Activated gamma-delta T cell treated with anti-CD3 and anti-CD28 coated beads, Interleukin-2, amount 50 U/mL, for 16 hours (primary cell): ENCODE measurements around the gene AURKAIP1.

Experiments used
- DNase-seq: peaks from one replicate; pipeline ENCODE4 v3.0.0-alpha.2; 2020; ENCODE audit warnings: low read depth

Gene AURKAIP1

DNA sequence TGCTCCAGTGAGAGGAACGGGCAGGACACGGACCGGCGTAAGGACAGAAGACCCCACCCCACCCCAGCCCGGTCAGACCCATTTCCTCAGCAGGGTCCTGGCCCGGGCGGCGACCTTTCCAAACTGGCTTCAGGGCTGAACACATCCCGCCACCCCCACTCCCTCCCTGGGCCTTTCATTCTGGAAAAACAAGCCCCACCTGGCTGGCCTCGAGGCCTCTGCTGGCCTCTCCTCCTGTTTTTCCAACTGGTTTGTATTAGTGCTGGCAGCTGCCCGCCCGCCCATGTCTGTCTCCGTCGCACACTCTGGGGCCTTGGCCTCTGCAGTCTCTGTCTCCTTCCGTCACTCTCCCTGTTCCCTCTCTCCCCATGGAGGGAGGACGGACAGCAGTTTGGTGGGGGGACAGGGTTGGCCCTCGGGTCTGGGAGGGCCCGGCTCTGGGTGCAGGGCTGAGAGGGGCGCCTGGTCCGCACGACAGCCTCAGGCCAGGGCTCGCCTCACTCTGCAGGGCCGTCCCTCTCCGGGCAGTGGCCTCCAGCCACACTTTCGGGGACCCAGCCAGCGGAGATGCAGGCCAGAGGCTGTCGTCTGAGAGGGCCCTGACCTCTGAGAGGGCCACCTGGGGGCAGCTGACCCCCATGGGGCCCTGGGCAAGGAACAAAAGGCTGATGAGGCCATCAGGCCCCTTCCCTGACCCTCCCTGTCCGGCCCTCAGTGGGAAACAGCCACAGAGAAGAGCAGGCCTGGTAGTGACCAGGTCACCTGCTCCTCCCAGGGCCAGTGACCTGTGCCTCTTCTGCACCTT, 15.1 kb downstream of the AURKAIP1 start:
- DNase-seq = no peak

DNA sequence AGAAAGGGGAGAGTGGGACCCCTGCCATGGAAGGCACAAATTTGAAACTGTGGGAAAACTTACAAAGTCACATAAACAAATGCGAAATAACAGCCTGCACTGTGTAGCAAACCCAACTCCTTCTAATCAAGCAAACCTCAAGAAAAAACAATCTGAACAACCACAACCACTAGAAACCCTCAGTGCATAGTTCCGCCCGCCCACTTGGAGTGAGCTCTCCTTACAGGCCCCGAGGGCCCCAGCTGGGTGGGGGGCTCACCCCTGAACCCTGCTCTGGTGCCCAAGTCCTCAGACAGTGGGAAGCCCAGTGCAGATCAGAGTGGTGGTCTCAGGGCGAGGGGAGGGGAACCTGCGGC, 15.7 kb downstream of the AURKAIP1 start:
- DNase-seq = no peak

DNA sequence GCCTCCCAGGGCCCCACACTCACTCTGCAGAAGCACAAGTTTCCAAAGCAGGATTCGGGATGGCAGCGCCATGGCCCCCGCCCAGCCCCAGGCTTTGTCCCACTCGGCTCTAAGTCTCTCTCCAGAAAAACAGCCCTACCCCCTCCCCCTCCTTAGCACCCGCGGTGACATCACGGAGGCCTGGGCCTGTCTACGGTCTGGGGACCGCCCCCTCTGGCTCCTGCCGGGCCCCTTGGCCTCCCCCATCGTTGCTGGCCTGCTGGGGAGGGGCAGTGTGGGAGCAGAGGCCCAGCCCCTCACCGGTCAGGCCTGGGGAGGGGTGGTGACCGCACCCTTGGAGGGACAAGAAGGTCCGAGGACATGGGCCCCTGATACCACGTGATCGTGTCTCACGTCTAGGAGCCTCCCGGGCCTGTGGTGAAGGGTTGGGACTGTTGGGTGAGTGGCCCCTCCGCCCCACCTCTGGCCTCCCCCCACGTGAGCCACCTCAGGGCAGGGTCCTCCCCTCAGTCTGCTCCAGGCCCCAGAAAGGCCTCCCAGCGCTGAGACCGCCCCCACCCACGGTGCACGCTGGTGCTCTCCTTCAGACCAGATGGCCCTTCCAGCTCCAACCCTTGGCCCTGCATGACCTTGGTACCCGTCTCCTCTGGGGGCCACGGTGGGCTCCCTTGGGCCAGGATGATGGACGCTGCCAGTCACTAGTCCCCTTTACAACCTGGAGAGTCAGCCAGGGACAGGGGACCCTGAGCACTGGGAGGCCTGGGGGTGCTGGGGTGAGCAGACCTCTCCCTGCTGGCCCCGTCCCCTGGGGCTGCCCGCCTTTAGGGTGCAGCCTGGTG, 16.4 kb downstream of the AURKAIP1 start, which contains the start of gene MXRA8:
Gene MXRA8 (minus strand): TSS at position 123 of the 839 bp plus-strand sequence. CDS start 51 bp downstream, at position 72.
- DNase-seq = no peak

DNA sequence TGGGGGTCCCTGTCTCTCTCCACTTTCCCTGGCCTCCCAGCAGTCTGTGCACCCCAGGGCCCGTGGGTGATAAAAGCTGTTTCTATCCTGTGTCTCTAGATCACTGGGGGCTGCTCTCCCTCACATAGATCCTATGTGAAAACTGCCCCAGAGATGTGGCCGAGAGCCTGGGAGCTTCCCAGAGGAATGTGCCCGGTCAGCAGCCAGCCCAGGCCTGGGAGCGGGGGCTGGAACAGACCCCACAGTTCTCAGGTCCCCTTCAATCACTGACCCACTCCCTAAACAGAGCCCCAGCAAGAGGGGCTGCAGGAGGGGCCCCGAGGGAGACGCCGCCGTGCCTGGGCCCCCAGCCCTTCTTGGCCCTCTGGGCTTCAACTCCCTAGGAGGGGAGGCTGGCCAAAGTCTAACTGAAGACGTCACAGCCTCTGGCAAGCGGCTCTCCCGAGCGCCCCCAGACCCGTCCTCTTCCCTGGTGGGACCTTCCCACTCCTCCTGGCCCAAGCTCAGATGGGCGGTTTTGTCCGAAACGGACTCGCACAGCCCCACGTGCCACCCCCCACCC, 17.1 kb downstream of the AURKAIP1 start:
- no peak for DNase-seq

DNA sequence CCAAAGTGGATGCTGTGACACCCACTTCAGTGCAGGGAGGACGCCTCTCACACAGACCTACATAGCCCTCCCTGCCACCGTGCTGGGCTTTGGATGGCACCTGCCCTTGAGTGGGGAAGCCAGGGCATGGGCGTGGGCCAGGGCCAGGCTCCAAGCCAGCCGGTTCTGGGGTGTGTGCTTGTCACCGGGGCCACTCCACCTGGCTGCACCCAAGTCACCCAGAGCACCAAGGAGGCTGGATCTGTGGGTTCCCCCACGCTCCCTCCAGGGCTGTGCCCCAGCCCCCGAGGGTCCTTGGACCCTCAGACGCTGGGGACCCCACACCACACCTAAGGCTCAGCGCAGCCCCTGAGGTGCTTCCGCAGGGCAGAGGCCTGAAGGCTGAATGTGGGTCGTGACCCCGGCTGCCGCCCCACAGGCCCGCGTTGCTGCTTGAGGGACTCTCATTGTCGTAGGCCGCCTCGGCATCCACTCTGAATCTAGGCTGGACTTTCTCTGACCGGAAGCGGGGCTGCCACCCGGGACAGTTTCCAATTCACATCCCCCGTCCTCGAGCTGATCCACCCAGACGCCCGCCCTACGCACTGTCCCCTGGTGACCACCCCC, 18.1 kb downstream of the AURKAIP1 start:
- DNase-seq = no peak

DNA sequence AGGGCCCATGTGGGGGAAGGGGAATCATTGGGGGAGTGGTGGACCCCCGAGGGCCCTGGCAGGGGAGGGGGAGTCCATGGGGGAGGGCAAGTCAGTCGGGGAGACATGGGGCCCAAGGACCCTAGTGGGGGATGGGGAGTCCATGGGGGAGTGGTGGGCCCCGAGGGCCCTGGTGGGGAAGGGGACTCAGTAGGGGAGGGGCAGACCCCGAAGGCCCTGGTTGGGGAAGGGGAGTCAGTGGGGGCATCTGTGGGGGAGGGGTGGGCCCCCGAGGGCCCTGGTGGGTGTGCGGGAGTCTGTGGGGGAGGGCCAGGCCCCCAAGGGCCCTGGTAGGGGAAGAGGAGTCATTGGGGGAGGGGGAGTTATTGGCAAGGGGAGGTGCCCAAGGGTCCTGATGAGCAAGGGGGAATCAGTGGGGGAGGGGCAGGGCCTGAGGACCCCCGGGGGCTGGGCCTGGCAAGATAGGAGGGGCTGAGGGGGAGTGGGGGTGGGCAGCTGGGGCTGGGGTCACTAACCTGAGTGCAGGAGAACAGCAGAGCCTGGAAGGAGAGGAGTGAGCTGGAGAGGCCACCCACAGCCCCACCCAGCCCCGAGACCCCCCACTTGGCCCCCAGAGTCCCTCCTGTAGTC, 18.7 kb downstream of the AURKAIP1 start:
- no peak for DNase-seq

DNA sequence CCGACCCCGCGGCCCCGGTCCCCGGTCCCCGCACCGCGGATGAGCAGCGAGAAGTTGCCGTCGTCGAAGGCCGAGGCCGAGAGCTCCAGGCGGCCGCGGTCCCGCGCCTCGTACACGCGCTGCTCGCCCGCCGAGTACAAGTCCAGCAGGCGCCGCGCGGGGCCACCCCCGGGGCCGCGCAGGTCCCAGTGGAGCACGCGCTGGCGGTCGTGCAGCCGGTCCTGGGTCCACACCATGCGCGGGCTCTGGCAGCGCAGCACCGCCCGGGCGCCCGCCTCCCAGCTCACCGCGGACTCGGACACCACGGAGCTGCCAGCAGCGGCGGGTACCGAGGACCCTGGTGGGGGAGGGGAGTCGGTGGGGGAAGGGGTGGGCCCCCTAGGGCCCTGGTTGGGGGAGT, 19.6 kb downstream of the AURKAIP1 start:
- no peak for DNase-seq

DNA sequence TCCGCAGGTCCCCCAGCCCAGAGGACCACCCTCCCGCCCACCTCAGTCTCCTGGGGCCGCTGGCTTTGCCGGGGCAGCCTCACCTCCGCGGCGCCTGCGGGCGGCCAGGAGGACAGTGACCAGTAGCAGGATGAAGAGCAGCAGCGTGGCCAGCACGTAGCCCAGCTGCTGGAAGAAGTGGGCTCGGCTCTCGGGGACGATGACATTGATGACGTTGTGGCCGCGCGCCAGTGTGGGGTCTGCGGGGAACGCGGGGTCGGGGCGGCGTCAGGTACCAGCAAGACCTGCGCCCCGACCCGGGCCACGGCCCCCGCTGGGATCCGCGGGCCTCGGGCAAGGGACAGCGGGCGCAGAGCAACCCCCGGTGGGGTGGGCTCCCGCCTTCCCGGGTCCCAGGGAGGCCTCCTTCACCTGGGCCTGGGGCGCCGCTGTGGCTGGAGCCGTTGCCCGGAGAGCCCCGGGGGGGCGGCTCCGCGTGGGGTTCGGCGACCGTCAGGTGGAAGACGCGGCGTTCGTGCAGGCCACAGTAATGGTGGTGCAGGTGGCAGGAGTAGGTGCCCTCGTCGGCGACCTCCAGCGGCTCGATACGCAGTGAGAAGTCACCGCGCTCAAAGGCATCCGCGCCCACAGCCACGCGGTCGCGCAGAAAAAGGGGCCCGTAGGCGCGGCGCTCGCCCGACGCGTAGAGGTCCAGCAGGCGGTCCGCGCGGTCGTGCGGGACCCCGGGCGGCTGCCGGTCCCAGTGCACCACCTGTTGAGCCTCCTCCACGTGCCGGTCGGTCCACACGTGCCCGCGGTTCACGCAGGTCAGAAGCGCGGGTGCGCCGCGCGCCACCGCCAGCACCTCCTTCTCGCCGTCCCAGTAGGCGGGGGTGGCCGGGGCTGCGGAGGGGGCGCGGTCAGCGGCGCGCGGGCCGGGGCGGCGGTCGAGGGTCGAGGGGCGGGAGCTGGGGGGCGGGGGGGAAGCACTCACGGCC, 20.4 kb downstream of the AURKAIP1 start:
- no peak for DNase-seq

DNA sequence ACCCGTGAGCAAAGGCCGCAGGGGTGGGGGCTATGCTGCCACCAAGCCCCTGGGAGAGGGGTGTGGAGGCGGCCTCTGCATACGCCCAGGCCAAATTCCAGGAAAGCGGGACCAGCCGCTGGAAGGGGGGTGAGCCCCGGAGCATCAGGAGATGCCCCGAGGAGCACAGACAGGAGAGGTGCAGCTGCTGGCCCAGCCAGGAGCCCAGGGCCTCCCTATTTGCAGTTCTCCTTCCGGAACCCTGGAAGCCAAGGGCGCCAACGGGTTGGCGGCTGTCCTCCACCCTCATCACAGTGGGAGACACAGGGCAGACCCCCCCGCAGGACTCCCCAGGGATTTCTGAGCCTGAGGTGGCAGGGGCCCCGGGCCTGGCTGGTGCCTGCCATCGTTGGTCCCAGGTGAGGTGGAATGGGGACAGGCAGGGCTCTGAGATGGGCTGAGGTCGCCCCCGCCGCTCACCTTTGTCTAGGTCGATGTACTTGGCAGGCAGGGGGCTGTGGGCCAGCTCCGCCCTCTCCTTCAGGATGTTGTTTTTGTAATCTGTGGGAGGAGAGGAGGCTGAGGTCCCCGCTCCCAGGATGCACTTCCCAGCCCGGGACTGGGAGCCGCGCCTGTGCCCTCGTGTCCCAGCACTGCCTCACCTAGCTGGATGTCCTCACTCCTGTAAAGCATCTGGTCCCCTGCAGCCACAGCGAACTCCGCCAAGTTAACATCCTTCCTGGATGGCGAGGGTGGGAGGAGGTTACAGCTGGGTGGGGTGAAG, 21.4 kb downstream of the AURKAIP1 start:
- DNase-seq = no peak

DNA sequence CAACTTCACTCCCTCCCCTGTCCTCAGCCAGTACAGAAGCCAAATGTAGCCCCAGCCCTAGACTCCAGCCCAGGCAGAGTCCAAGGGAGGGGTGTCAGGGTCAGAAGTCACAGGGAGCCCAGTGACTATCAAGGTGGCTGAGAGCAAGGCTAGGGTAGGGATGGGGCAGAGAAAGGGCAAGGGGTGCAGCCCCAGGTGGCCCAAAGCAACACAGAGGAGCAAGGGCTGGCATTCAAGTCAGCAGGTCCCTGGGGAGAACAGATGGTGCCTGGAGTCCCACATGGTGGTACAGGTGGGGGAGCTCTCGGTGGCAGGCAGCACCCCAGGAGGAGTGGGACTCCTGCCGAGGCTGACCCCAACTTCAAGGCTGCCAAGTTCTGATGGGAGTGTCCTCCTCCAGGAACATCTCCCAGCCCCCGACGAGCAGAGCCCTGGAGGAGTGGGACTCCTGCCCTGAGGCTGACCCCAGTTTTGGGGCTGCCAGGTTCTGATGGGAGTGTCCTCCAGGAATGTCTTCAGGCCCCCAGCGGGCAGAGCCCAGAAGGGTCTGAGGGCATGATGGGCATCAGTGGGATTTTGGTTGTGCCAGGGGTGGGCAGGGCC, 22.1 kb downstream of the AURKAIP1 start:
- no peak for DNase-seq

DNA sequence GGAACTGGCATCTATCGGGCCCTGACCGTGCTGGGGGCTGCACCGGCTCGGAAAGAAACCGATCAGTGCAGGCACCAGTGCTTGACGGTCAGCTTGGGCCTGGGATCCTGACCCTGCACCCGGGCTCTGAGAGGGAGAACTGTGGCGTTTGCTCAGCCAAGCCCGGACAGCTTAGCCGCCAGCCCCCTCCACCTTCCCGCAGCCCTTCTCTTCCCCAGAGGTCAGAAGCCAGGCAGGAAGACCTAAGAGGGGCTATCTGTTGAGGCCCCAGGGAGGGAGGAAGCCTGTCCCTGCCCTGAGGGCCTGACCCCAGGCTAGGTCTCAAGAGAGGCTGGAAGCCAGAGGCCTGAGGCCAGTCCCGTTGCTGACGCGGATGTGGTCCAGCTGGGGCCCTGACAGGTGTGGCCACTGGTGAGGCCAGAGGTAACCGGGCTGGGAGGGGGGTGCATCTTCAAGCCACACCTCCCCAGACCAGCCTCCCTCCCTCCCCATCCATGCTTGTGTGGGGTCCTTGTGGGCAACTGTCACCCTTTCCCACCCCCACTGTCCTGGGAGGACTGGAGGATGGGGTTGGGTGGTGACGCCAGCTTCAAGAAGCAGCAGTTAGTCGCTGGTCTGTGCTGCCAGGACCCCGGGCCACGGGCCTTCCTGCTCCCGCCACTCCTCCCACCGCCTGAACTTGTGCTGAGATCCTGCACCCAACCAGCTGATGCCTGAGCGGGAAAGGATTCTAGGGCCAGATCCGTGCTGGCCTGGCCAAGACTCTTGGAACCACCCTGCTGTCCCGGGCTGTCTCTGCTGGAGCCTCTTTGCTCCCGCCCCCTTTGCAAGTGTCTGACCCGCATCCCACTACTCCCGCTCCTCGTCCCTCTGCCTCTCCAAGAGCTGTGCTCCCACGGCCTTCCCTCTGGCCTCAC, 23.2 kb downstream of the AURKAIP1 start:
- DNase-seq = no peak

DNA sequence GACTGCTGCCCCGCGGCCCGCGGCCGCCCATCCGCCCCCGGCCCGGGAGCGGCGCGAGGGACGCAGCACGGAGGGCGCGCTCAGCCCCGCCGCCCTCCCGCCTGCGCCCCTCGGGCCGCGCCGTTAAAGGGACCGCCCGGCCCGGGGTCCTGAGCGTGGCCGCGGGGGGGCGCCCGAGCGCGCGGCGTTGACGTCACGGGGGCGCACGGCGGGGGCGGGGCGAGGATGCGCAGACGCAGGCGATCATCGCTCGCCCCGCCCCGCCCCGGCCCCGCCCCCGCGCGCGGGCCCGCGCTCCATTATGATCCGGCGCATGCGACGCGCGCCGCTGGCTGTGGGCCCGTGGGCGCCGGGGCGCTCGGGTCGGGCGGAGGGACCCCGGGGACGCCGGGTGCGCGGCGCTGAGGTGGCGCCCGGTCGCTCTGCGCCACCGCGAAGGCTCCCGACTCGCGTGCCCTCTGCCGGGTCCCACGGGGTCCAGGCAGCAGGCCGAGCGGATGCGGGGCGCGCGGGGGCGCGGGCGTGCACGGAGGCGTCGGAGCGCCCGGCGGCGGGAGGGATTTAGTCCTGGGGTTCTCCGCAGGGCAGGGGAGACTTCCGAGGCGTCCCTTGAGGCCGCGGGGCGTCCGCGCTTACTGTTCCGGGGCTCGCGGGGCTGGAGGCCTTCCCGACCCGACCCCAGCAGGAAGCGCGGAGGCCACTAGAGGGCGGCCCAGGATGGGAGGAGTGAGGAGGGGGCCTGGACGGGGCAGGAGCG, 25.6 kb downstream of the AURKAIP1 start, which contains the start of gene DVL1:
Gene DVL1 (minus strand): TSS at position 163 of the 757 bp plus-strand sequence. CDS start 353 bp downstream, outside the sequence.
- peak; percentile 55 for DNase-seq

DNA sequence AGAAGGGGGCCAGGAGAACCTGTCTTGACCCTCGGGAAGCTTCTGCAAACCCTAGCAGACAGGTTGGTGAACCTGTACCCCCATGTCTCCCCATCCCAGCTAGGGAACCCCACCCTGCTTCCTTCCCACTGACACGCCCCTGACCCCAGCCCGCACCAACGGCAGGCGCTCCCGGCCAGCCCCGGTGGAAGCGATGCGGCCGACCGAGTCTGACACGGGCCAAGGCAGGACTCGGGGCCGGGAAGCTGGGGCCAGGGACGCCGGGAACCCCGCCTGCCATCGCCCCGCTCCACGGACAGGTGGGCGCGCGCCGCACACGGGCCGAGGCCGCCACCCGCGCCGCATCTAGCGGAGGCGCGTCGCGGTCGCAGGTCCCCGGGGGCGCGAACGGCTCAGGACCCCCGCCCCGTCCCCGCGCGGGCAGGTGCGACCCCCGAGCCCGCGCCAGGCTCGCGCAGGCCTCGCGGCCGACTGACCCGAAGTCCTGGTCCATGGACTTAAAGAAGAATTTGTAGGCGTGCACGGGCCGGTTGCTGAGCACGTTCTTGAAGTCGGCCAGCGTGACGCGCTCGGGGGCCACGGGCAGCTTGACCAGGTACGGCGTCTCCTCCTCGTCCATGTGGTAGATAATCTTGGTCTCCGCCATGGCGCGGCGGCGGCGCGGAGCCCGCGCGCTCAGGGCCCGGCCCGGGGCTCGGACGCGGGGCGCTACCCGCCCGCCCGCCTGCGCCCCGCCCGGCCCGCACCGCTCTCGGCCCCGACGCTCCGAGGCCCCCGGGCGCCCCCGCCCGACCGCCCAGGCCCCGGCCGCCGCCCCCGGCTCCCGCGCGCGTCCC, 26.4 kb downstream of the AURKAIP1 start:
- DNase-seq = no peak

DNA sequence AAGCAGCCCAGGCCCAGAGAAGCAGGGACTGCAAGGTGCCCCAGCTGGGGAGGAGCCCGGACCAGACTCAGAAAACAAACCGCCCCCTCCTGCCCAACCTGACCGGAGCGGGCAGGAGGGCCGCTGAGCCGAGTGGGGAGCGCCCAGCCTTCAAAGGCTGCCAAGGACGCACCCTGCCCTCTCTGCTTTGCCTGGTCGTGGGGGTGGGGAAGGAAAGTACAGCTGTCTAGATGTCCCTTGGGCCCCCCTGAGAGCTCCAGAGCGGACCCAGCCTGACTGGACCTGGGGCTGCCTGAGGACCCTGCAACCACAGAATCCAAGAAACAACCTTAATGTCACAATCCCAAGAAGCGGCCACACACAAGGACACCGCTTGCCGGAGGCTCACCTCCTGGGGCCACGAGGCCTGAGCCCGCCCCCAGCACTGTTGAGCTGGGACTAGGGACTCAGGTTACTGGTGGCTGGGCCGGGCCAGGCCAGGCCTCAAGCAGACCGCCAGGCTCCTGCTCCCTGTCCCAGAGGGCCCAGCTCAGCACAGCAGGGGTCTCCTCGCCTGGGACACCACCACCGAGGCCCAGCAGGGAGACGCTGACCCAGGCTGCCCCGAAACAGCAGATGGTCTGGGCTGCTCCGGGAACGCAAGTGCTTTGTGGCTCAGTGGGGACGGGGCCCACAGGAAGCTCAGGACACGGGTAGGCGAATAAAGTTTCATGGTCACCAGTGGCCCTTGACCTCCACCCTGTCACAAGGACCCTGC, 27.2 kb downstream of the AURKAIP1 start:
- DNase-seq = no peak

DNA sequence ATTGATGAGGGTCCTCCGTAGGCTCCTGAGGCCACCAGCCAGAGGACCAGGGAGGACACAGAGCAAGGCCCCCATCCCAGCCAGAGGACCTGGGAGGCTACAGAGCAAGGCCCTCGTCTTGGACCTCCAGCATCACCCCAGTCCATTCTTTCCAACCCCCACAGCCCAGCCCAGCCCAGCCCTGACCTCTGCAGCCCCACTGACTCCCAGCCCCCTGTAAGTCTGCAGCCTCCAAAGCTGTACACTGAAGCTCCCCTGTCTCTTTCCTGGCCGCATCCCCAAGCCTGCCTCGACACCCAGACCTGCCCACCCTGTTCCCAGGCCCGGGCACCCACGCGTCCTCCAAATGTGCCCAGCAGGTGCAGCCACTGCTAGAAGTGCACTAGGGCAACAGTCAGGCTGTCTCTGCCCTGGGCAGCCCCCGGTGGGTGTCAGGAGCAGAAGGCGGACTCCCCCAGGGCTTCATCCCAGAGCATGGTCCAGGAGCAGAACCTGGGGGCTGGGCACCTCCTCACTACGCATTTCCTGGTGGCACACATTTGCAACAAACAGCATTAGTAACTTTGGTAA, 27.9 kb downstream of the AURKAIP1 start:
- DNase-seq = no peak

DNA sequence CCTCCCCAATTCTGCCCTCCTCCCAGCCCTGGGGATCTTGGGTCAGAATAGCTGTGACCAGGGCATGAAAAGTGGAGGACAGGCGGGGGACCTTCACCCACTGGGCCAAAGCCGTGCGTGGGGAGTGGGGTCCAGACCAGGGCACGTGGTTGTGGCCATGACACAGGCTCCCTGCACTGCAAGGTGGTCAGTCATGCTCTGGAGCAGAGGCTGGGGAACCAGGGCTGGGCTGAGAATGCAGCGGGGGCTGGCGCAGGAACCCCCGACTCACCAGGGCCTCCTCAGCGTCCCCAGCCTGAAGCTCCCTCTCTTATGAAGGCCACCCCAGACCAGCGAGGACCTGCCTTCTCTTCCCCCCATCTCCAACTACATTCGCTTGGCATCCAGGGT, 28.5 kb downstream of the AURKAIP1 start:
- DNase-seq = no peak
